Measurements from ENCODE around the gene GOLGA3.
A peak's percentile ranks its signal among the peaks of the same experiment; 100 is the strongest.
"Not testable (repeated sequence)": the region's sequence is repeated elsewhere in the genome, so short reads cannot be mapped to it uniquely, and the experiment has no call there.

GOLGA3 gene

DNA sequence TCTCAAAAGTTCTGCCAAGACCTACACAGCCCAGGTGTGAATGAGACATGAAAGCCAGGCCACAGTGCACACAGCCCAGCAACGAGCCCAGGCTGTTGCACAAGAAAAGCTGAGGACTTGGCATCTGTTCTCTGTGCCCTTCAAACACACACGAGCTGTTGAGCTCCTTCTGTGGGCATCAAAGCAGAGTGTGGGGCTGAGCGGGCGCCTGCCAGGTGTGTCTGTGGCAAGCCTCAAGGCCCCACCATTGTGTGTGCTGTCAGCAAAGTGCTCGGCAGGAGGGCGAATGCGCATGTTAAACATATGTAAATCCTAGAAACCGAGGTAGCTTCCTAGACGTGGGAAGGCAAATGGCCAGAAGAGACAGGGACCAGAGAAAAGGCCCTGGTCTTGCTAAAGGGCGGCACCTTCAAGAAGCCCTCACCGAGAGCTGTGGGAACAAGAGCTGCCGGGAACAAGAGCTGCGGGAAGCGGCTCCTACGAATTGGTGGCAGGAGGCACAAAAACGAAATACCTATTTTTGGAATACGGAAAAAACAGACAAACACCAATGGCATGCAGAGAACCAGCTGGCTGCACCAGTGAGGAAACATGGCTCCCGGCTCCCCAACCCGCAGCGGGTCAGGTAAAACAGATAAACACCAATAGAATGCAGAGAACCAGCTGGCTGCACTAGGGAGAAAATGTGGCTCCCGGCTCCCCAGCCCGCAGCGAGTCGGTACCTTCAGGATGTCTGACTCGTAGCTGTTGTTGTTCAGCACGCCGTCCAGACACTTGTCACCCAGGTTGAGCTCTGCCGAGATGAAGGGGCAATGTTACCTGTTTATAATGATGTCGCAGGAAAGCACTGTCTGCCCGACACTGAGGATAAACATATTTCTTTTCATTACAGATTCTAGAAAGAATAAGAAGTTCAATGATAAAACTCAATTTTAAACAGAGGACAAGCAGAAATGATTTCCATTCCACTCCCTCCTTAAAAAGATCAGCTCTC, 19.0 kb upstream of the GOLGA3 start:
- peak; percentile 16 for DNase-seq

DNA sequence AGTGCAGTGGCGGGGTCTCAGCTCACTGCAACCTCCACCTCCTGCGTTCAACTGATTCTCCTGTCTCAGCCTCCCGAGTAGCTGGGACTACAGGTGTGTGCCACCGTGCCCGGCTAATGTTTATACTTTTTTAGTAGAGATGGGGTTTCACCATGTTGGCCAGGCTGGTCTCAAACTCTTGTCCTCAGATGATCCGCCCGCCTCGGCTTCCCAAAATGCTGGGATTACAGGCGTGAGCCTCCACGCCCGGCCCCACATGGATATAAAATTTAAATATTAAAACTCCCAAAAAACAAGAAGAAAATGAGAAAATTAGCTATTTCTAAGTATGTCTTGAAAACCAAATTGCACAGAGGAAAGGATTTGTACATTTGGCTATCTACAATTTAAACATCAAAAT, 16.0 kb upstream of the GOLGA3 start:
- not testable (repeated sequence) for DNase-seq

DNA sequence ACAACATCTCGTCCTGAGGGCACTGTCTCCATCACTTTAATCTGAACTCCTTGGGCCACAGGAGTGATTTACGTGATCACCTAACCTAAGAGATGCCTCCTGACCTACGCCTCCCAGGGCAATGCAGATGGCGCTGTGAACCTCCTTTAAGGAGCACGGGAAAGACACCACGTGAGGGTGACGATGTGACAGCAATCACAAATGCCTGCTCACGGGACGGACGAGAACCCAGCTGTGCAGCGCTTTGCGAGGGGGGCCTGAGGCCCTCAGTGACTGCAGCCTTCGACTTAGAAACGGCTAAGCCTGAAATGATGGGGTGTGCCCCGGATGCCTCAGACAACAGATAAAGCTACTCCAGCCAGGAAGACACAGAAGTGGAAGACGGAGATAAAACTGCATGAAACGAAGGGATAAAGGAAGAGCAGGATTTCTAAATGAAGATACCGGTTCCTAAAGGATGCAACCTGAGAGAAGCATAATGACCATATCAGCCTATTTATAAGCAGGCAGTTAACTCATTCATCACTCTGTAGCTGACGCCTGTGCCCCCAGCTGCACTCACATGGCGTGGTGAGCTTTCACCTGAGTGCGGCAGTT, 13.9 kb upstream of the GOLGA3 start:
- DNase-seq = no peak

DNA sequence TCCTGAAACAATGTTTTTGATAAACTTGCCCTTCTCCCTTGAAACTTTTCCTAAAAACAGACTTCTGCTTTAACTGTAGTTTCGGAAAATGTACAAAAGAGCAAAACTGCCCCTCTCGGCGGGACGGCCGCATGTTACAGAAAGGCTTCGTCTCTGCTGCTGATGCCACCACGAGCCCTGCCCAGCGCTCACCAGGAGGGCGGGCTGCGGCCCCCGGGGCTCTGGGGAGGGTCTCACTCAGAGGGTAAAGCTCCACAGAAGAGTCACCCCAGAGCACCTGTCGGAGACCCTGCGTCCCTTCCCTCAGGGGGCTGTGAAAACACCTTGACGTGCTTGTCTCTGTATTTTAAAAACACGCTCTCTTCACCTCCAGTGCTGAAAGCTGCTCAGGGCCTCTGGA, 12.5 kb upstream of the GOLGA3 start:
- no peak for DNase-seq

DNA sequence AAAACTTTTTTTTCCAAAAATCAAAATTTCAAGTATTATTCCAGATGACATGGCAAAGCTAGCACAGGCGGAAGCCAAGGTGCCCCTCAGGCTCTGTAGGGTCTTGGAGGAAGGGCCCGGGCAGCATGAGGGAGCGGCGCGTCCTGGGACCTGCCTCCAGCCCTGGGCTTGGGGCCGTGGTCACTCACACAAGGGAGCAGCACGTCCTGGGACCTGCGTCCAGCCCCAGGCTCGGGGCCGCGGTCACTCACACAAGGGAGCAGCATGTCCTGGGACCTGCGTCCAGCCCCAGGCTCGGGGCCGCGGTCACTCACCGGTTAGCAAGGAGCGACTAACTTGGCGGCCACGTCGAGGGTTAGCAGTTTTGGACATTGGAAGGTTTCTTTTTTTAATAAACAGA, 11.9 kb upstream of the GOLGA3 start:
- DNase-seq = no peak

DNA sequence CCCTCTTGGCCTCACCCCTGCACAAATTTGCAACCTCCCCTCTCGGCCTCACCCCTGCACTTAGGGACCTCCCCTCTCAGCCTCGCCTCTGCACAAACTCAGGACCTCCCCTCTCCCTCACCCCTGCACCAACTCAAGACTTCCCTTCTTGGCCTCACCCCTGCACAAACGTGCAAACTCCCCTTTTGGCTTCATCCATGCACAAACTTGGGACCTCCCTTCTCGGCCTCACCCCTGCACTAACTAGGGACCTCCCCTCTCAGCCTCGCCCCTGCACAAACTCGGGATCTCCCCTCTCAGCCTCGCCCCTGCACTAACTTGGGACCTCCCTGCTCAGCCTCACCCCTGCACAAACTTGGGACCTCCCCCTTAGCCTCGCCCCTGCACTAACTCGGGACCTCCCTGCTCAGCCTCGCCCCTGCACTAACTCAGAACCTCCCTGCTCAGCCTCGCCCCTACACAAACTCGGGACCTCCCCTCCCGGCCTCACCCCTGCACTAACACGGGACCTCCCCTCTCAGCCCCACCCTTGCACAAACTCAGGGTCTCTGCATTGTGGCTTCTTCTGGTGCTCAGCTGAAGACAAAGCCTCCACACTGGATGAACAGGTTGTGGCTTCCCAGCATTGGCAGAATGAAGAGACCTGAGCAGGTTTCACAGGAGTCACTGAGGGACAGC, 11.0 kb upstream of the GOLGA3 start:
- no peak for DNase-seq

DNA sequence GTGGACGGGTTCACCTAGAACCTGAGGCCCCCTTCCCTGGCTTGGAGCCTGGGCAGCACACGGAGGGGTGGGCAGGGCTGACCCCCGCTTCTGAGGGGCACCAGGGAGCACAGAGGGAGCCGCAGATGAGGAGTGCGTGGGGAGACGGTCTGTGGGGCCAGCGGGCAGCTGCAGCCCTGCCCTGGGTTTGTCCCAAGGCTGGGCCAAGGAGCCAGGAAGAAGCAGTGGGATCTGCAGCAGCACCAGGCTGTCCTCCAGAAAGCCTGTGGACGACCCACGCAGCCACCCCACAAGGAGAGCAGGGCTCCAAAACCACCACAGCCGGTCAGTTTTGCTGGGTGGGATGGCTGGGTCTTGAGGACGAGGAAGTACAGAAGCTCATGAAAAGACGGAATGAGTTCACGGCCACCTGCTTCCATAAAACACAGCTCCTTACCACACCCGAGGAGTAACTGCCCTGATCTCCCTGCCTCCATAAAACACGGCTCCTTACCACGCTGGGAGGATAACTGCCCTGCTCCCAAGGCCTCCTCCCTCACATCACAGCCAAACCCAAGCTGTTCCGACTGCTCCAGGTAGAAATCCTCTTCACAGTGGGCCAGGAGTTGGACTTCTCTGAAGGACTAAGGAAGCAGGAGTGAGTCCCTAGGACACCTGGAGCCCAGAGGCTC, 9.9 kb upstream of the GOLGA3 start:
- no peak for DNase-seq

DNA sequence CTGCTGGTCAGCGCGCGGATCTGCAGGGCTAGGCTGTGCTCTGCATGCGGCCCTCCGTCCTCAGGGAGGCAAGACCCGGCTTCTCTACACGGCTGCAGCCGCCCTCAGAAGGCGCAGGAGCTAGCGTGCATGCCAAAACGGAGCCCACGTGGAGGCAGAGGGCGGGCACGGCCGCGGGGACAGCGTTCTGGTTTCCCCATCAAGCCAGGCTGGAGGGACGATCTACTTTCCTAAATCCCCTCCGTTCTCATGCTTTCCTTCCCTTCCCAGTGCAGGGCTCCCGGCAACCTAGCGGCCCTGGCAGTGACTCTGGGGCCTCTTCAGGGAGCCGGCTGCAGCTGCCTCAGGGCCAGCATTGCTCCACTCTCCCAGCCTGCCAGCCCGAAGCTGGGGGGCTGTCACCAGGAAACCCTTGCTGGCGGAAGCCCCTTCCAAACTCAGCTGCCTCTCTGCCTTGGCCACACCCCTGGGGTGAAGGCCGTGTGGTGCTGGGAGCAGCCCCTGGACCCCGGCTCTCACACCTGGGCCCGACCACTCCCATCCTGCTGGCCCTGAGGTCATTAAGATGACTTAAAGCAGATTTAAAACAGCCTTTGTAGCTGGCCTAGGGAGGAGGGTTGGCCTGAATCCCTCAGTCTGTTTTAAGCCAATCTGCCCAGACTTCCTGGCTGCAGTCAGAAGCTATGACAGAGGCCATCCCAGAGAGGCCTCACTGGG, 9.2 kb upstream of the GOLGA3 start:
- DNase-seq = no peak

DNA sequence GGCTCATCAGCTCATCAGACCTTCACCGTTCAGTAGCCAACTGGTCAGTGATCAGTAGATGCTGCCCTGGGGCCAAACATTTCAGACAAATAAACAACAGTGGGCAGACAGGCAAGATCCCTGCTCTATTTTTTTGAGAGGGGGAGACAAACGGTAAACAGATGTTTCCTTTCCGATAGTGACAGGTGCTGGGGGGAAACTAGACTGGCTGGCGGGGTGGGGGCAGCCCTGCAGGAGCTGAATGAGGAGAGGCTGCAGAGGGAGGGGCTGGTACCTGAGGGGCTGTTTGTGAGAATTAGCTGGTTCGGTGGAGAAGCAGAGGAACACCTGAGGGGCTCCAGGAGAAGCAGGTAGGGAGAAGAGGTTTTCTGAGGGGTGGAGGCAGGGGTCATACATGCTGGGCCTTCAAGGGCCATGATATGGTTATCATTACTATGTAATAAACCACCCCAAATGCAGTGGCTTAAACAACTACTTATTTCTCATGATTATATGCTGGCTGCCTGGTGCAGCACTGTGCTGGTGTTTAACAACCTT, 8.2 kb upstream of the GOLGA3 start:
- no peak for DNase-seq

DNA sequence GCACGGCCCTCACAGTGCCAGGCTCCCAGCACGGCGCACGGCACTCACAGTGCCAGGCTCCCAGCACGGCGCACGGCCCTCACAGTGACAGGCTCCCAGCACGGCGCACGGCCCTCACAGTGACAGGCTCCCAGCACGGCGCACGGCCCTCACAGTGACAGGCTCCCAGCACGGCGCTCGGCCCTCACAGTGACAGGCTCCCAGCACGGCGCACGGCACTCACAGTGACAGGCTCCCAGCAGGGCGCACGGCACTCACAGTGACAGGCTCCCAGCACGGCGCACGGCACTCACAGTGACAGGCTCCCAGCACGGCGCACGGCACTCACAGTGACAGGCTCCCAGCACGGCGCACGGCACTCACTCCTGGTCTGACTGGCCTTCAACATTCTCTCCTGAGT, 7.6 kb upstream of the GOLGA3 start:
- DNase-seq = not testable (repeated sequence)

DNA sequence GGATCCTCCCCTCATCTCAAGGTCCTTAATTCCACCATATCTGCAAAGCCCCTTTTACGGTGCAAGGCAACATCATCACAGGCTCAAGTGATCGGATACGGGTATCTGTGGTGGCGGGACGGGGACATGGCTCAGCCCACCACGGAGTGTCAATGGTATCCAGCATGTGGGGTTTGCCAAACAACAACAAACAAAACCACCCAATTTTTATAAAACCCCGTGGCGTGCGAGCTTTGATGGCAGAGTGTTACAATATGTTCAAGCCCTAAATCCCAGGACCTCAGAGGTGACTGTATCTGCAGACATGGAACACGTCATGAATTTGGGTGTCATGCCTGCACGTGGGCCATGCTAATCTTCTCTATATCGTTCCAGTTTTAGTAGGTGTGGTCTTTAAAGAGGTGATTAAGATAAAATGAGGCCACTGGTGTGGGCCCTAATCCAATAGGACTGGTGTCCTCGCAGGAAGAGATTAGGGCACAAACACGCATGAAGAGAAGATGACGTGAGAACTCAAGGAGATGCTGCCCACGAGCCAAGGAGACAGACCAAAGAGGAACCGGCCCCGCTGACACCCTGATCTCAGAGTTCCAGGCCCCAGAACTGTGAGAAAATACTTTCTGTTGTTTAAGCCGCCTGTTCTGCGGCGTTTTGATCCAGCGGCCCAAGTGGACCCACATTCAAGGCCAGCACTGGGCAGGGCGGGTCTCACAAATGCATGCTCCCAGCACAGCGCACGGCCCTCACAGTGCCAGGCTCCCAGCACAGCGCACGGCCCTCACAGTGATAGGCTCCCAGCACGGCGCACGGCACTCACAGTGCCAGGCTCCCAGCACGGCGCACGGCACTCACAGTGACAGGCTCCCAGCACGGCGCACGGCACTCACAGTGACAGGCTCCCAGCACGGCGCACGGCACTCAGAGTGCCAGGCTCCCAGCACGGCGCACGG, 6.7 kb upstream of the GOLGA3 start:
- no peak for DNase-seq

DNA sequence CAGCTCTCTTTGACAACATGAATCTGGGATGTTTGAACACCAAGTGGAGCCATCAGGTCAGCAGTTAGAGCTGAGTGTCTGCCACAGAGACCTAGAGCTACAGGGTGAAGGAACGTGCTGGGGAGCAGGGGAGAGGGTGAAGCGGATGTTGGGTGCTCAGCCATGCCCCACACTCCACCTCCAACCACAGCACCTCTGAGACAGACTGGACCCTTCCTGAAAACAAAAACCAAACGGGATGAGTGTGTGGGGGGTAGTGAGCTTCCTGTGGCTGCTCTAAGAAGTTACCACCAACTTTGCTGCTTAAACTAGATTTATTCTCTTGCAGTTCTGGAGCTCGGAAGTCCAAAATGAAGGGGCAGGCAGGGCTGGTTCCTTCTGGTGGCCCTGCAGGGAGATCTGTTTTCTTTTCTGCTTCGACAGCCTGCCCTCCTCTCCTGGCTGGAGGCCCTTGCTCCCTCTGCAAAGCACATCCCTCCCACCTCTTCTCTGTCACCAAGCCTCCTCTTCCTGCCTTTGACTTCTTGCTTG, 5.6 kb upstream of the GOLGA3 start:
- no peak for DNase-seq

DNA sequence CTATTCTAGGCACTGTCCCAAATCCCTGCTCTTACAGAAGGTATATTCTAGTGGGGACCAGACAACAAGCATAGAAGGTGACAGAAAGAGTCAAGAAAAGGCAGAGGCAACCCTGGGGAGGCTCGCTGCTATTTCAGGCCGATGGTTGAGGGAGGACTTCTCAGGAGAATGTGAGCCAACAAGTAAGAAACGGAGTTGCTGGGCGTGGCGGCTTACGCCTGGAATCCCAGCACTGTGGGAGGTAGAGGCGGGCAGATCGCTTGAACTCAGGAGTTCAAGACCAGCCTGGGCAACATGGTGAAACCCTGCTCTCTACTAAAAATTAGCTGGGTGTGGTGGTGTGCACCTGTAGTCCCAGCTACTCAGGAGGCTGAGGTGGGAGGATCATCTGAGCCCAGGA, 4.7 kb upstream of the GOLGA3 start:
- DNase-seq = no peak

DNA sequence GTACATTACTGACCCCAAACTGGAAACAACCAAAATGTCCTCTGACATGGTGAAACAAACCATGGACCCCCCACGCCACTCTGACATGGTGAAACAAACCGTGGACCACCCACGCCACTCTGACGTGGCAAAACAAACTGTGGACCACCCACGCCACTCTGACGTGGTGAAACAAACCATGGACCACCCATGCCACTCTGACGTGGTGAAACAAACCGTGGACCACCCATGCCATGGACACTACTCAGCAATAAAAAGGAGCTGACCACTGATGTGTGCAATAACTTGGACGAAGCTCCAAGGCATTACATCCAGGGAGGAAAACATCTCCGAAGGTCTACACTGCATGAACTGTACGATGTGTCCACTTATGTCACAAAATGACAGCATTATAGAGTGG, 3.1 kb upstream of the GOLGA3 start:
- no peak for DNase-seq

DNA sequence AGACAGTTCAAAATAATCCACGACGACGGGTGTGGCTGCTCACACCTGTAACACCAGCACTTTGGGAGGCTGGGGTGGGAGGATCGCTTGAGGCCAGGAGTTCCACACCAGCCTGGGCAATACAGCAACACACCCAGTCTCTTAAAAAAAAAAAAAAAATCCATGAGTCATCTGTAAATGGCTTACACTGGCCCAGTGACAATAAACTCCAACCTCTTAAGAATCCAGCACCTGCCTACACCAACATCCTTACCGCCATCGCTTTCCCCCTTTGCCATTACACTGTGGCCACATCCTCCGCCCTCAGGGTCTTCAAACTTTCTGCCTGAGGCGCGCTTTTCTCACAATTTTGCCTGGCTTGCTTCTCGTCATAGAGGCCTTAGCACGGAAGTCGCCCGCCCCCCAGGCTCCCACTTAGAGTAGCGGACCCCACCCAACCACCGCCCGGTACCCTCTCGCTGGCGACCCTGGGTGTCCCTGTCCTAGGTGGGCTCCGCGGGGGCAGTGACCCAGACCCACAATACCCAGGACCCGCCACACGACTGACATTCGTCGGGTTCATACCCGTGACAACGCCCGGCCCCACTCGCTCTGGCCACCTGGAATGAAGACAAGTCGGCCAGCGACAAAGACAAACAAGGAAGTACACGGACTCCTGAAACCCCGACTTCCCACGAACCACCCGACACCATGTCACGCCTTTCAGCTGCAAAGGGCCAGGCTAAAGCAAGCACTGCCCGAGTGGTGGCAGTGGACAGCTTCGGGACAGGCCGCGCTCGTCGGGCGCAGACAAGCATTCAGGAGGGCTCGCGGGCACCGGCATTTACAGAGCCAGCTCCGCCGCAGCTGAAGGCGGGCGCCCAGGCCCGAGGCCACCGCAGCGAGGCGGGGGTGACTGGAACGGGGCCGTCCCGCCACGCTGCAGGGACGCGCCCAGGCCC, 636 bp downstream of the GOLGA3 start:
- no peak for DNase-seq

DNA sequence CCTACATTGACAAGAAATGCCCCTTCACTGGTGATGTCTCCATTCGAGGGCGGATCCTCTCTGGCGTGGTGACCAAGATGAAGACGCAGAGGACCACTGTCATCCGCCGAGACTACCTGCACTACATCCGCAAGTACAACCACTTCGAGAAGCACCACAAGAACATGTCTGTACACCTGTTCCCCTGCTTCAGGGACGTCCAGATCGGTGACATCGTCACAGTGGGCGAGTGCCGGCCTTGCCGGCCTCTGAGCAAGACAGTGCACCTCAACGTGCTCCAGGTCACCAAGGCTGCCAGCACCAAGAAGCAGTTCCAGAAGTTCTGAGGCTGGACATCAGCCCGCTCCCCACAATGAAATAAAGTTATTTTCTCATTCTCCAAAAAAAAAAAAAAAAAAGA, 2.8 kb downstream of the GOLGA3 start:
- no peak for DNase-seq

DNA sequence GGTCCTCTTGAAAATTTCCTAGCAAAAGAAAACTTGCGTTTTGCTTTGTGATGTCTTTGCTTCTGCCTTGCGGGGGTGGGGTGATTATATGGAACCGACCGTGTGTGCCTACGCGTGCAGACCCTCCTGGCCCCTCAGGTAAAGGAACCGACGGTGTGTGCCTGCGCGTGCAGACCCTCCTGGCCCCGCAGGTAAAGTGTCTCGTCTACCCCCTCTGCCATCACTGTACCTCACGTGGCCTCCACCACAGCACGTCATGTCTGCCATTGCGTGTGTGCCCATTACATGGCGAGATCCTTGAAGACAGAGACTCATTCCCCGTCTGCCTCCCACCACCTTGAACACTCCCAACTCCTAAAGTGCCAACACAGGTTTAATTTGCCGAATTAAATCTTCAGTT, 3.6 kb downstream of the GOLGA3 start:
- no peak for DNase-seq

DNA sequence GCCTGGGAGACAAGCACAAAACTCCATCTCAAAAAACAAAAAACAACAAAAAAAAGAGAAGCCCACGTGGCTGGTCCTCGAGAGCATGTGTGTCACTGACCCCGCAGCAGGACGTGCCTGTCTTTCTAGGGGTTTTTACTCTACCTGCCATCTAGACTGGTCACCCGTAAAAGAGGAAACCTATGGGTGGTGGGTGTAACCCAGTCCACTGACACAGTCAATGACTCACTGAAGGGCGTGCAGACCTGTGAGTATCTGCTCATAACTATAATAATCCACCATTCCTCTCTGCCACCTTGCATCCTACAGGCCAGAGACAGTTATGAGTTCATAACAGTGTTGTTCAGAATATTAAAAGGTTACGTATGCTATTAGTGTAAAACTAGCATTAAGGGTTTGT, 4.6 kb downstream of the GOLGA3 start:
- no peak for DNase-seq

DNA sequence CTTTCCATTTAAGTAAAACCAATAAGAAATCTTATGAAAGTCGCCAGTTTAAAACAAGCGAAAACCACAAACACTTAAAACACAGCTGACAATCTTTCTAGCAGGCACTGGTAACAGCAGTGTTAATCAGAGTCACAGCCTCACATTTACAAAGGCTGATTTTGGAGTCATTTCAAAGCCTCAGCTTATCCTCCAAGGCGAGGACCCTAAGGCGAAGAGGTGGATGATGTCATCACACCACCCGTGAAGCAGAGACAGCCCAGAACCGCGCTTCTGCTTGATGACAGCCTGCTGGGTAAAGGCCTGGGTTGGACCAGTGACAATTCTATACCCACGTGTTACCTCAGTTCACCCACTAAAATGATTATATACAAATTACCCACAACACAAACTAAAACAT, 10.1 kb downstream of the GOLGA3 start:
- no peak for DNase-seq

DNA sequence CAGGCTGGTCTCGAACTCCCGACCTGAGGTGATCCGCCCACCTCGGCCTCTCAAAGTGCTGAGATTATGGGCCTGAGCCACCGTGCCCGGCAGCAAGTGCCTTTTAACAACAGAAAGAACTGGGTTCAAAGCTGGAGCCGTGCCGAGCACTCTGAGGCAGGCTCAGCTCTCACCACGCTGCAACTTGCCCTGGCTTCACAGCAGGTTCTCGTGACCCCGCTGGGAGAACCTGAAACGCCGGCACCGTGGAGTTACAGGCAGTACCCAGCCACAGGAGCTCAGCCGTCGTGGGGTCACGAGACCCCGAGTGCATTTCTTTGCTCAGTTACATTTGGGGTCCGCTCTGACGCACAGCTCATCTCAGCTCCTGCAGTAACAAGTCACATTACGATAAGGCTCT, 14.4 kb downstream of the GOLGA3 start:
- no peak for DNase-seq

Measured in CD4-positive, alpha-beta T cell treated with Interferon gamma for 1 hour (primary cell).